ENCODE measurements around the gene ITFG1.
A peak's percentile ranks its signal among the peaks of the same experiment; 100 is the strongest.
"Not testable (repeated sequence)": the region's sequence is repeated elsewhere in the genome, so short reads cannot be mapped to it uniquely, and the experiment has no call there.

The ITFG1 gene

GRCh38 chr16:47158992-47159391, 301.9 kb downstream of the ITFG1 start:
- Mint-ChIP-seq H3K36me3 (peaks cover 6% of the 10 kb centered on the region), H3K27ac (no peak overlapping the region), H3K9me3 (no peaks in the 10 kb centered on the region), H3K4me3 (no peak overlapping the region), H3K4me1 (no peaks in the 10 kb centered on the region)
- no peak for ATAC-seq
- DNase-seq (ENCODE audit: low spot score in 2 of 2): no peak

GRCh38 chr16:47156680-47157215, 304.1 kb downstream of the ITFG1 start:
- no peaks in the 10 kb centered on the region for H3K9me3 Mint-ChIP-seq
- no peaks in the 10 kb centered on the region for H3K4me1 Mint-ChIP-seq
- ATAC-seq (no peak), DNase-seq (ENCODE audit: low spot score in 2 of 2) (no peak)
- no peak overlapping the region for H3K27ac Mint-ChIP-seq
- peaks cover 11% of the 10 kb centered on the region for H3K36me3 Mint-ChIP-seq
- H3K4me3 Mint-ChIP-seq: no peak overlapping the region

- not testable (repeated sequence) for DNase-seq (ENCODE audit: low spot score in 2 of 2); H3K36me3 Mint-ChIP-seq; H3K9me3 Mint-ChIP-seq; H3K27ac Mint-ChIP-seq; H3K4me1 Mint-ChIP-seq; ATAC-seq; H3K4me3 Mint-ChIP-seq
Measured at GRCh38 chr16:47152501-47152900, 308.4 kb downstream of the ITFG1 start.

GRCh38 chr16:47150067-47150466, 310.8 kb downstream of the ITFG1 start:
- no peak overlapping the region for H3K27ac Mint-ChIP-seq
- ATAC-seq: no peak

GRCh38 chr16:47144559-47144877, 316.3 kb downstream of the ITFG1 start:
- Mint-ChIP-seq H3K4me3 (peak overlapping the region; percentile 71), H3K9me3 (no peaks in the 10 kb centered on the region), H3K27ac (no peak overlapping the region), H3K36me3 (peaks cover 7% of the 10 kb centered on the region), H3K4me1 (peaks cover 20% of the 10 kb centered on the region)
- ATAC-seq: no peak
- DNase-seq (ENCODE audit: low spot score in 2 of 2): no peak

More at GRCh38 chr16:47150067-47150466, 310.8 kb downstream of the ITFG1 start:
- Mint-ChIP-seq H3K4me1 (peaks cover 6% of the 10 kb centered on the region), H3K4me3 (no peak overlapping the region), H3K36me3 (peaks cover 6% of the 10 kb centered on the region), H3K9me3 (no peaks in the 10 kb centered on the region)
- no peak for DNase-seq (ENCODE audit: low spot score in 2 of 2)

GRCh38 chr16:47143677-47144558, 316.9 kb downstream of the ITFG1 start, which contains the start of gene NETO2:
Gene NETO2 (minus strand): TSS chr16:47143945. CDS start chr16:47143612, 333 bp downstream.
- peaks cover 26% of the 10 kb centered on the region for H3K4me1 Mint-ChIP-seq
- no peaks in the 10 kb centered on the region for H3K9me3 Mint-ChIP-seq
- peaks cover 7% of the 10 kb centered on the region for H3K36me3 Mint-ChIP-seq
- DNase-seq (ENCODE audit: low spot score in 2 of 2) (peak; percentile 50 to 77), ATAC-seq (peak; percentile 80)
- H3K27ac Mint-ChIP-seq: no peak within 1 kb of the TSS
- peak within 1 kb of the TSS; percentile 79 for H3K4me3 Mint-ChIP-seq

- peaks cover 7% of the 10 kb centered on the region for H3K36me3 Mint-ChIP-seq
- peak overlapping the region; percentile 79 for H3K4me3 Mint-ChIP-seq
- no peak overlapping the region for H3K27ac Mint-ChIP-seq
- H3K4me1 Mint-ChIP-seq: peaks cover 35% of the 10 kb centered on the region
- ATAC-seq (peak; percentile 87), DNase-seq (ENCODE audit: low spot score in 2 of 2) (peak; percentile 77 to 88)
- no peaks in the 10 kb centered on the region for H3K9me3 Mint-ChIP-seq
Measured at GRCh38 chr16:47142821-47143676, 317.8 kb downstream of the ITFG1 start.

GRCh38 chr16:47142486-47142820, 318.4 kb downstream of the ITFG1 start:
- DNase-seq (ENCODE audit: low spot score in 2 of 2): no peak
- Mint-ChIP-seq H3K27ac (no peak overlapping the region), H3K4me1 (peaks cover 40% of the 10 kb centered on the region), H3K36me3 (peaks cover 7% of the 10 kb centered on the region), H3K4me3 (peak overlapping the region; percentile 79), H3K9me3 (no peaks in the 10 kb centered on the region)
- ATAC-seq: no peak

- DNase-seq (ENCODE audit: low spot score in 2 of 2): peak; percentile 59 to 86
- no peaks in the 10 kb centered on the region for H3K9me3 Mint-ChIP-seq
- H3K27ac Mint-ChIP-seq: no peak overlapping the region
- peak; percentile 73 for ATAC-seq
- H3K4me1 Mint-ChIP-seq: peaks cover 40% of the 10 kb centered on the region
- H3K36me3 Mint-ChIP-seq: peaks cover 7% of the 10 kb centered on the region
- H3K4me3 Mint-ChIP-seq: peak overlapping the region; percentile 79
Measured at GRCh38 chr16:47141773-47142485, 318.9 kb downstream of the ITFG1 start.

GRCh38 chr16:47140686-47141085, 320.2 kb downstream of the ITFG1 start:
- Mint-ChIP-seq H3K9me3 (no peaks in the 10 kb centered on the region), H3K36me3 (peaks cover 7% of the 10 kb centered on the region), H3K27ac (no peak overlapping the region), H3K4me1 (peaks cover 40% of the 10 kb centered on the region), H3K4me3 (no peak overlapping the region)
- DNase-seq (ENCODE audit: low spot score in 2 of 2) (no peak), ATAC-seq (no peak)

GRCh38 chr16:47139561-47140185, 321.2 kb downstream of the ITFG1 start:
- no peak overlapping the region for H3K27ac Mint-ChIP-seq
- no peak overlapping the region for H3K4me3 Mint-ChIP-seq
- DNase-seq (ENCODE audit: low spot score in 2 of 2) (no peak), ATAC-seq (no peak)
- H3K4me1 Mint-ChIP-seq: peaks cover 37% of the 10 kb centered on the region
- peaks cover 7% of the 10 kb centered on the region for H3K36me3 Mint-ChIP-seq
- H3K9me3 Mint-ChIP-seq: no peaks in the 10 kb centered on the region

- DNase-seq (ENCODE audit: low spot score in 2 of 2); H3K4me3 Mint-ChIP-seq; ATAC-seq; H3K9me3 Mint-ChIP-seq; H3K36me3 Mint-ChIP-seq: not testable (repeated sequence)
- Mint-ChIP-seq H3K4me1 (peaks cover 37% of the 10 kb centered on the region), H3K27ac (peak overlapping the region; percentile 59)
Measured at GRCh38 chr16:47137925-47138324, 322.9 kb downstream of the ITFG1 start.

- DNase-seq (ENCODE audit: low spot score in 2 of 2): no peak
- Mint-ChIP-seq H3K36me3 (no peaks in the 10 kb centered on the region), H3K4me1 (peaks cover 25% of the 10 kb centered on the region), H3K9me3 (no peaks in the 10 kb centered on the region), H3K27ac (no peak overlapping the region), H3K4me3 (peak overlapping the region; percentile 18)
- ATAC-seq: peak; percentile 84
Measured at GRCh38 chr16:47136099-47136842, 324.6 kb downstream of the ITFG1 start.

- no peak overlapping the region for H3K27ac Mint-ChIP-seq
- H3K36me3 Mint-ChIP-seq: no peaks in the 10 kb centered on the region
Measured at GRCh38 chr16:47134550-47134949, 326.3 kb downstream of the ITFG1 start.

More at GRCh38 chr16:47134550-47134949, 326.3 kb downstream of the ITFG1 start:
- DNase-seq (ENCODE audit: low spot score in 2 of 2) (no peak), ATAC-seq (no peak)
- Mint-ChIP-seq H3K4me1 (peaks cover 30% of the 10 kb centered on the region), H3K4me3 (no peak overlapping the region), H3K9me3 (no peaks in the 10 kb centered on the region)
